ENCODE results near the gene SYNGR2.

Gene SYNGR2

DNA sequence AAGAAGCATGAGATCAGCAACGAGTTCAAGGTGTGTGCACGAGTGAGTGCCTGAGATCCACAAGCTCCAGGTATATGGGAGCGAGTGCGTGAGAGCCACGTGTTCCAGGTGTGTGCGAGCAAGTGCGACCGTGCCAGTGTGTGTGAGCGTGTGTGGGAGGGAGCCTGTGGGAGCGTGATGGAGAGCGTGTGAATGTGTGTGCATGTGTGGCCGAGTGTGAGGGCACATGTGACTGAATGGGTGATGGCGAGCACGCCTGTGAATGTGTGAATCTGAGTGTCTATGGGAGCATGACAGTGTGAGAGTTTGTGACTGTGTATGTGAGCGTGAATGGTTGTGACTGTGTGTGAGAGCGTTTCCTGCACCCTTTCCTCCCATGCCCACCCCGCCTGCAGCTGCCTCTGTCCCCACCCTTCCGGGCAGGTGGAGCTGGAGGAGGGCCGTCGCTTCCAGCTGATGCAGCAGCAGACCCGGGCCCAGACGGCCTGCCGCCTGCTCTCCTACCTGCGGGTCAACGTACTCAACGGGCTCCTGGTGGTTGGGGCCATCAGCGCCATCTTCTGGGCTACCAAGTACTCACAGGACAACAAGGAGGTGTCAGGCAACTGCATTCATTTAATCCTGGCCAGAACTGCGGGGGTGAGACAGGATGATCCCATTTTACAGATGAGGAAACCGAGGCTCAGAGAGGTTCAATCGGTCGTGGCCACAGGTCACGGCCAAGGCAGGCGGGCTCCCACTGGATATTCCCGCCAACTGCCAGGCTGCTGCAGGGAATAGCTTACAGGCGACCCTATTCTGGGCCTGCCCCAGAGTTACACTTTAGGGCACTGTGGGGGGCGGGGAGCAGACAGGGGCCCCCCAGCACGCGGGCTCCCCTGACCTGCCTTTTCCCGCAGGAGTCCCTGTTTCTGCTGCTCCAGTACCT, 34.1 kb upstream of the SYNGR2 start:
- H3K36me3 ChIP-seq (ENCODE audit: control insufficient read depth in 4 of 4, insufficient read depth in 4 of 4, low read length in 3 of 4), result peaks cover 6 to 61% (median 44%) of the 10 kb centered on the region in 4 experiments
- H3K27ac ChIP-seq (ENCODE audit: insufficient read depth in 1 of 2, low read depth in 1 of 2, low read length in 2 of 2, poor library complexity in 1 of 2, severe bottlenecking in 2 of 2), result no peak overlapping the region
- H3K4me1 ChIP-seq (ENCODE audit: control extremely low read depth in 1 of 4, control insufficient read depth in 4 of 4, insufficient read depth in 4 of 4, low read length in 3 of 4), result peaks cover 3 to 86% (median 80%) of the 10 kb centered on the region in 4 experiments
- 47% methylated on average over 31 of the region's 39 CpGs for WGBS (ENCODE audit: insufficient coverage)
- H3K9me3 ChIP-seq (ENCODE audit: control extremely low read depth in 1 of 5, control insufficient read depth in 4 of 5, insufficient read depth in 2 of 5, low read depth in 1 of 5, low read length in 4 of 5), result no peaks in the 10 kb centered on the region
- H3K4me3 ChIP-seq (ENCODE audit: control insufficient read depth in 1 of 7, extremely low read depth in 1 of 7, insufficient read depth in 4 of 7, low read depth in 2 of 7, low read length in 6 of 7), result peak overlapping the region in 4 of 7 experiments; percentile 6 to 58 (median 37)
- POLR2A ChIA-PET, result interaction anchor here (0.9 to 1.2 kb wide), 2 partner anchors 20 to 21 kb away, joined by 3 read pairs; no protein-coding TSS in a partner anchor
- CTCF ChIA-PET, result interaction anchor here (0.7 to 10.4 kb wide), 13 partner anchors 8 to 116 kb away, joined by 3 to 122 read pairs (median 4); partner anchors contain the start of gene TMC6
- DNase-seq, result peak; percentile 82 to 91 (median 91)
- no peaks in the 10 kb centered on the region for H3K27me3 ChIP-seq (replicated peaks in 2 of 5; ENCODE audit: control insufficient read depth in 4 of 5, insufficient read depth in 5 of 5, low read length in 4 of 5)

GRCh38 chr17:78134899-78135385, 33.4 kb upstream of the SYNGR2 start:
- ChIA-PET POLR2A (no interaction called here), CTCF (interaction anchor here (0.7 to 10.4 kb wide), 11 partner anchors 8 to 98 kb away, joined by 3 to 122 read pairs (median 4); partner anchors contain the start of gene TMC6)
- Histone ChIP-seq H3K36me3 (ENCODE audit: control insufficient read depth in 4 of 4, insufficient read depth in 4 of 4, low read length in 3 of 4) (peaks cover 6 to 61% (median 44%) of the 10 kb centered on the region in 4 experiments), H3K4me1 (ENCODE audit: control extremely low read depth in 1 of 4, control insufficient read depth in 4 of 4, insufficient read depth in 4 of 4, low read length in 3 of 4) (peaks cover 3 to 81% (median 74%) of the 10 kb centered on the region in 4 experiments), H3K27me3 (replicated peaks in 2 of 5; ENCODE audit: control insufficient read depth in 4 of 5, insufficient read depth in 5 of 5, low read length in 4 of 5) (no peaks in the 10 kb centered on the region), H3K4me3 (ENCODE audit: control insufficient read depth in 1 of 7, extremely low read depth in 1 of 7, insufficient read depth in 4 of 7, low read depth in 2 of 7, low read length in 6 of 7) (no peak overlapping the region), H3K27ac (ENCODE audit: insufficient read depth in 1 of 2, low read depth in 1 of 2, low read length in 2 of 2, poor library complexity in 1 of 2, severe bottlenecking in 2 of 2) (no peak overlapping the region), H3K9me3 (ENCODE audit: control extremely low read depth in 1 of 5, control insufficient read depth in 4 of 5, insufficient read depth in 2 of 5, low read depth in 1 of 5, low read length in 4 of 5) (no peaks in the 10 kb centered on the region)
- 91% methylated on average over 8 of the region's 9 CpGs for WGBS (ENCODE audit: insufficient coverage)
- no peak for DNase-seq

GRCh38 chr17:78135858-78136500, 32.4 kb upstream of the SYNGR2 start:
- ChIA-PET CTCF (interaction anchor here (0.9 to 10.4 kb wide), 11 partner anchors 8 to 49 kb away, joined by 3 to 122 read pairs (median 4); partner anchors contain the start of gene TMC6), POLR2A (no interaction called here)
- 96% methylated on average over 8 of the region's 9 CpGs for WGBS (ENCODE audit: insufficient coverage)

DNA sequence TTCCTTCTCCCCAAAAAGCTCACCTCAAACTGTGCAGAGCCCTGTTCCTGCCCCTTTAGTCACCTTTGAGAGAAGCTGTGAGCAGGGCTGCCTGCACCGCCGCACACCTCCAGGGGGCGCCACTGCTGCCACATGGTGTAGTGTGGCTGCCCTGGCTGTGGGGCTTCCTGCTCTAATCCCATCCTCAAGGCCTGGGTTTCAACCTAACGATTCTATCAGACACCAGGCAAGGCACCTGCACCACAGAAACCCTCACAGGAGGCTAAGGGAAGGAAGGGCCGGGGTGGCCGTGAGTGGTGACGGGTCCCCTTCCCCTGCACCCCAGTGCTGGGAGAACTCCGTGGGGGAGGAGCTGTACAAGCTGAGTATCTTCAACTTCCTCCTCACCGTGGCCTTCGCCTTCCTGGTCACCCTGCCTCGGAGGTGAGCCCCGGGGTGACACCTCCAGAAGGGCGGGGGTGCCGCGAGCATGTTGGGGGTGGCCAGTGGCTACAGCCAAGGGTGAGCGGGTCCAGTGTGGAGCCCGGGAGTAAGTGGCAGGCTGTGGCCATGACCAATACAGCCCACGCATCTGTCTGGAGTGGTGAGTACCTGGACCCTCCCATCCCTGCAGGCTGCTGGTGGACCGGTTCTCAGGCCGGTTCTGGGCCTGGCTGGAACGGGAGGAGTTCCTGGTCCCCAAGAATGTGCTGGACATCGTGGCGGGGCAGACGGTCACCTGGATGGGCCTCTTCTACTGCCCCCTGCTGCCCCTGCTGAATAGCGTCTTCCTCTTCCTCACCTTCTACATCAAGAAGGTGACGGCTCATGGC, 30.8 kb upstream of the SYNGR2 start:
- Histone ChIP-seq H3K27ac (ENCODE audit: insufficient read depth in 1 of 2, low read depth in 1 of 2, low read length in 2 of 2, poor library complexity in 1 of 2, severe bottlenecking in 2 of 2) (peak overlapping the region in 1 of 2 experiments; percentile 40), H3K4me1 (ENCODE audit: control extremely low read depth in 1 of 4, control insufficient read depth in 4 of 4, insufficient read depth in 4 of 4, low read length in 3 of 4) (peaks cover 6 to 77% (median 70%) of the 10 kb centered on the region in 4 experiments), H3K4me3 (ENCODE audit: control insufficient read depth in 1 of 7, extremely low read depth in 1 of 7, insufficient read depth in 4 of 7, low read depth in 2 of 7, low read length in 6 of 7) (no peak overlapping the region), H3K9me3 (ENCODE audit: control extremely low read depth in 1 of 5, control insufficient read depth in 4 of 5, insufficient read depth in 2 of 5, low read depth in 1 of 5, low read length in 4 of 5) (no peaks in the 10 kb centered on the region), H3K27me3 (replicated peaks in 2 of 5; ENCODE audit: control insufficient read depth in 4 of 5, insufficient read depth in 5 of 5, low read length in 4 of 5) (no peaks in the 10 kb centered on the region), H3K36me3 (ENCODE audit: control insufficient read depth in 4 of 4, insufficient read depth in 4 of 4, low read length in 3 of 4) (peaks cover 6 to 77% (median 54%) of the 10 kb centered on the region in 4 experiments)
- peak in 2 of 3 donors; percentile 66 to 76 for DNase-seq
- 61% methylated on average over 16 of the region's 26 CpGs for WGBS (ENCODE audit: insufficient coverage)
- POLR2A ChIA-PET, result interaction anchor here (1.0 kb wide), 1 partner anchor 116 kb away, joined by 3 read pairs; no protein-coding TSS in a partner anchor
- CTCF ChIA-PET, result interaction anchor here (0.8 to 10.4 kb wide), 9 partner anchors 11 to 103 kb away, joined by 3 to 122 read pairs (median 5); partner anchors contain the start of gene TMC6

More at GRCh38 chr17:78135858-78136500, 32.4 kb upstream of the SYNGR2 start:
- DNase-seq, result no peak
- Histone ChIP-seq H3K27me3 (replicated peaks in 2 of 5; ENCODE audit: control insufficient read depth in 4 of 5, insufficient read depth in 5 of 5, low read length in 4 of 5) (no peaks in the 10 kb centered on the region), H3K4me3 (ENCODE audit: control insufficient read depth in 1 of 7, extremely low read depth in 1 of 7, insufficient read depth in 4 of 7, low read depth in 2 of 7, low read length in 6 of 7) (no peak overlapping the region), H3K36me3 (ENCODE audit: control insufficient read depth in 4 of 4, insufficient read depth in 4 of 4, low read length in 3 of 4) (peaks cover 6 to 63% (median 44%) of the 10 kb centered on the region in 4 experiments), H3K9me3 (ENCODE audit: control extremely low read depth in 1 of 5, control insufficient read depth in 4 of 5, insufficient read depth in 2 of 5, low read depth in 1 of 5, low read length in 4 of 5) (no peaks in the 10 kb centered on the region), H3K27ac (ENCODE audit: insufficient read depth in 1 of 2, low read depth in 1 of 2, low read length in 2 of 2, poor library complexity in 1 of 2, severe bottlenecking in 2 of 2) (no peak overlapping the region), H3K4me1 (ENCODE audit: control extremely low read depth in 1 of 4, control insufficient read depth in 4 of 4, insufficient read depth in 4 of 4, low read length in 3 of 4) (peaks cover 3 to 78% (median 72%) of the 10 kb centered on the region in 4 experiments)

DNA sequence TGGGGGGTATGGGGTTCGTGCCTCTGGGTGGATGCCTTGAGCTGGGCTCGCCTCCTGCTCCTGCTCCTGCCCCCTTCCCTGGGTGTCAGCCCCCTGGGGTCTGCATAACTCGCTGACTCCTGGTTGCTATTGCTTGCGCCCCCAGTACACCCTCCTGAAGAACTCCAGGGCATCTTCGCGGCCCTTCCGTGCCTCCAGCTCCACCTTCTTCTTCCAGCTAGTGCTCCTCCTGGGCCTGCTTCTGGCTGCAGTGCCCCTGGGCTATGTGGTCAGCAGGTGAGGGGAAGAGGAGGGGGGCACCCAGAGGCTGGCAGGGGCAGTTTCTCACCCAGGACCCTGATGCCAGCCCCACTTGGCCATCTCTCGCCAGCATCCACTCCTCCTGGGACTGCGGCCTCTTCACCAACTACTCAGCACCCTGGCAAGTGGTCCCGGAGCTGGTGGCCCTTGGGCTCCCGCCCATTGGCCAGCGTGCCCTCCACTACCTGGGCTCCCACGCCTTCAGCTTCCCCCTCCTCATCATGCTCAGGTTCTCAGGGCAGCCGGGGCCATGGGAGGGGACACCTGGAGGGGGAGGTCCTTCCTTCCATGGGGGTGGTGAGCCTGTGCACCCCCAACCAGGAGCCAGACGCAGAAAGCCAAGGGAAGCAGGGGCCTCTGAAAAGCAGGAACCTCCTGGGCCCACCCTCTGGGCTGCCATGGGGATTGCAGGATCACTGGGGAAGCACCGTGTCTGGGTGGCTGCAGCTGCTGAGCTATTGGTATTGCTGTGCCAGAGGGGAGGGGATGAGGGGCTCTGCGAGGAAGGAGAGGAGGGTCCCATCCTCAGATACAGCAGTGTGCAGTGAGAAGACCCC, 29.9 kb upstream of the SYNGR2 start:
- POLR2A ChIA-PET, result interaction anchor here (1.0 kb wide), 1 partner anchor 115 kb away, joined by 3 read pairs; no protein-coding TSS in a partner anchor
- Histone ChIP-seq H3K9me3 (ENCODE audit: control extremely low read depth in 1 of 5, control insufficient read depth in 4 of 5, insufficient read depth in 2 of 5, low read depth in 1 of 5, low read length in 4 of 5) (no peaks in the 10 kb centered on the region), H3K27ac (ENCODE audit: insufficient read depth in 1 of 2, low read depth in 1 of 2, low read length in 2 of 2, poor library complexity in 1 of 2, severe bottlenecking in 2 of 2) (no peak overlapping the region), H3K27me3 (replicated peaks in 2 of 5; ENCODE audit: control insufficient read depth in 4 of 5, insufficient read depth in 5 of 5, low read length in 4 of 5) (no peaks in the 10 kb centered on the region), H3K4me1 (ENCODE audit: control extremely low read depth in 1 of 4, control insufficient read depth in 4 of 4, insufficient read depth in 4 of 4, low read length in 3 of 4) (peaks cover 6 to 71% (median 64%) of the 10 kb centered on the region in 4 experiments), H3K4me3 (ENCODE audit: control insufficient read depth in 1 of 7, extremely low read depth in 1 of 7, insufficient read depth in 4 of 7, low read depth in 2 of 7, low read length in 6 of 7) (no peak overlapping the region), H3K36me3 (ENCODE audit: control insufficient read depth in 4 of 4, insufficient read depth in 4 of 4, low read length in 3 of 4) (peaks cover 6 to 70% (median 49%) of the 10 kb centered on the region in 4 experiments)
- CTCF ChIA-PET, result interaction anchor here (0.8 to 10.4 kb wide), 8 partner anchors 10 to 103 kb away, joined by 3 to 122 read pairs (median 28); partner anchors contain the start of gene TMC6
- WGBS (ENCODE audit: insufficient coverage), result 88% methylated on average over 7 of the region's 17 CpGs
- DNase-seq, result no peak

All from common myeloid progenitor, CD34-positive (primary cell).